Measurements from ENCODE around the gene RETREG2.

Gene RETREG2

DNA sequence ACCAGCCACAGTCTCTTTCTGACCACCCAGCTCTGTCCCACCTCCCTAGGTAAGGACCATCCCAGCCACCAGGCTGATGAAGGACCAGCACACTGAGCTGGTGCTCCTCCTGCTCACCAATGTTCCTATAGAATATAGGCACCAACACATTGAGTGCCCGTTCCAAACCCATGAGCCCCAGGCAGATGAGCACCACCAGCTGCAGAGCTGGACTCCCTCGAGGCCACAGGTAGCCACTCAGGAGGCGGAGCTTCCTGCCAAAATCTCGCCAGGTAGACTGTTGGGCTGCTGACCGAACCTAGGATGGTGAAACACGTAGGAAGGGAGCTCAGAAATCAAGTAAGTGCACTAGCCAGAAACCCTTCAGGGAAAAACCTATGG is 38.5 kb downstream of the RETREG2 start:
- FAIRE-seq, result no peak

DNA sequence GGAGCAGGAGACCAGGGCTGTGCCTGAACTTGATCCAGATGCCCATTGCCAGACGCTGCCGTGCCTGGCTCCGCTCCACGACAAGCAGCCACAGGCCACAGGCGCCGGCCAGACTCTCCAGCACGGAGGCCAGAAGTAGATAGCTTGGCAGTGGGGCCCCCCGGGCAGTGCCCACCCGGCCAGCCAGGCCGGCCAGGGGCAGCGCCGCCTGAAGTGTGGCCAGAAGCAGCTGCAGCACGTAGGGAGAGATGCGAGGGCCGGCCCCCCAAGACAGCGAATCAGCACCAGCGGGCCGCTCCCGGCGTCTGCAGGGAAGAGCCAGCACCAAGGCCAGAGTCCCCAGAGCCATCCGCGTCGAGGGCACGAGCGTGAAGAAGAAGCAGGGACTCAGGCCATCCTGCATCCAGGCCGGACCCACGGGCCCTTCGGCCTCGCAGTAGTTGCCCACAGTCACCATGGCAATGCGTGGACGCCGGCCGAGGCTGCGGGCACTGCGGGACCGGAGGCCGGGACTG is 40.2 kb downstream of the RETREG2 start:
- FAIRE-seq, result no peak

DNA sequence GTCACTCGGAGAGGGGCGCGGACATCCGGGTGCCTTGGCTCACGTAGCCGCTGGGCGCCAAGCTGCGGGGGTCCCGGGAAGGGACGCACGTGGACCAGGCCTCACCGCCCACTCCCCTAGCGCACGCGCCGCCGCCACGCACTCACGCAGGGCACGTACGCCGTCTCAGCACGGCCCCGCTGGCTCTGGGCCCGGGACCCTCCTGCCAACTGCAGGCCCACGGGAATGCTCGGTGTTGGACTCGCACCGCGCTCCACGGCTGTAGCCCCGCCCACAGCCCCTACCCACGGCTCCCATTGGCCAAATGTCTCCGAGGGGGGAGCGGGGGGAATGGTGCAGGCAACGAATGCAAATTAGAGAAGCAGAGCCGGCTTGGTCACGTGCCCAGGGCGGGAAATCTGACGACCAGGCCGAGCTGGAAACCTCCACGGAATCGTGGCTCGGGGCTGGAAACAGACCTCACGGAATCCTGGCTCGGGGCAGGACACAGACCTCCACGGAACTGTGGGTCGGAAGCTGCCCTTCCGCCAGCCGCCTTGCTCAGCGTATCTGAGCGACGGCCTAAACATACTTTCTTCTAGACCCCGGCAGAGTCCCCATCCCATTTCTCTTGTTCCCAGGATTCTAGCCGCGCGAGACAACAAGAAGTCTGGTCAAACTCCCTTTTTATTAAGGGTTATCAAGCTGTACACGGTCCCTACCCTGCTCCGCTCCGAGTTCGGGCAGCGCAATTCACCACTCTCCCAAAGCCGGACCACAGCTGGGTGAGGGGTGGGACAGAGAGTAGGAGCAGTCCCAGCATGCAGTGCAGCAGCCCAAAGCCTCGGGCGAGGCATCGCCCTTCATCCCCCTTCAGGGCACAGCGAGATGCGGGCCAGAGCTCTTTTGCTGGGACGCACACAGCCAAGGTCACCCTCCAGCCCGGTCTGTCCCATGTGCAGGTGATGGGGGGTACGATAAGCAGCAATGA is 40.9 kb downstream of the RETREG2 start, which contains the start of gene ABCB6:
ABCB6 (minus strand) TSS at position 227 of the 970 bp plus-strand sequence. CDS start 285 bp downstream, outside the sequence.
- peak; percentile 74 for FAIRE-seq

DNA sequence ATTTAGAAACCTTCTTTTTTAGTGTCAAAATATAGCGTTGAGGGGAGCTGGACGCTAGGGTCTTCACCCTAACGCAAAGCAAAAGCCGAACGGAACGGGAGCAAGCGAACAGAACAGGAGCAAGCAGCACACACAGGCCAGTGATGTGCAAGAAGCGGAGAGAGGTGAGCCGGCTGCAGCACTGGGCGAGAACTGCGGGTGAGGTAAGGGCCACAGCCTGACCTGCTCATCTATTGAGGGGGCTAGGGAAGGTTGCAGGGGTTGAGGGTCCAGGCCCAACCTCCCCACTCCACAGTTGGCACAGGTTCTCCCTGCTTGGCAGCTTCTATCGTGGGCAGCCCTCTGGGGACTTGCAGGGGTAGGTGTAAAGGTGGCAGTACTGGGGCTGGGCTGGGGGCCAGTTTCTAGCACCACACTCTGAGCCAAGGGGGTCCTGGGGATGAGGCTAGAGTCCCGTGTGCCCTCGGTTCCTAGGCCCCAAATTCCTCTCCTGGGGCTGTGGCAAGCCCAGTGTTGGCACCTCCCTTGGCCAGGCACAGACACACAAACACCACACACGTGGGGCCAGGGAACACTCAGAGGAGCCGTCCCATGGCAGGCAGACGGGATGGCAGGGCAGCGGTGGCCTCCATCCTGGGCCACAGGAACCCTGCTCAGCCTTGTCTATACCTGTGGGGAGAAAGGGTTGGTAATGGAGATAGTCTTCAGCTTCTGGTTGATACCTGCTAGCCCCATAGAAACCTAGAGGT is 41.9 kb downstream of the RETREG2 start:
- no peak for FAIRE-seq

GRCh38 chr2:219220652-219221402 is 42.8 kb downstream of the RETREG2 start:
- no peak for FAIRE-seq

GRCh38 chr2:219221957-219222518 is 44.0 kb downstream of the RETREG2 start:
- FAIRE-seq, result no peak

DNA sequence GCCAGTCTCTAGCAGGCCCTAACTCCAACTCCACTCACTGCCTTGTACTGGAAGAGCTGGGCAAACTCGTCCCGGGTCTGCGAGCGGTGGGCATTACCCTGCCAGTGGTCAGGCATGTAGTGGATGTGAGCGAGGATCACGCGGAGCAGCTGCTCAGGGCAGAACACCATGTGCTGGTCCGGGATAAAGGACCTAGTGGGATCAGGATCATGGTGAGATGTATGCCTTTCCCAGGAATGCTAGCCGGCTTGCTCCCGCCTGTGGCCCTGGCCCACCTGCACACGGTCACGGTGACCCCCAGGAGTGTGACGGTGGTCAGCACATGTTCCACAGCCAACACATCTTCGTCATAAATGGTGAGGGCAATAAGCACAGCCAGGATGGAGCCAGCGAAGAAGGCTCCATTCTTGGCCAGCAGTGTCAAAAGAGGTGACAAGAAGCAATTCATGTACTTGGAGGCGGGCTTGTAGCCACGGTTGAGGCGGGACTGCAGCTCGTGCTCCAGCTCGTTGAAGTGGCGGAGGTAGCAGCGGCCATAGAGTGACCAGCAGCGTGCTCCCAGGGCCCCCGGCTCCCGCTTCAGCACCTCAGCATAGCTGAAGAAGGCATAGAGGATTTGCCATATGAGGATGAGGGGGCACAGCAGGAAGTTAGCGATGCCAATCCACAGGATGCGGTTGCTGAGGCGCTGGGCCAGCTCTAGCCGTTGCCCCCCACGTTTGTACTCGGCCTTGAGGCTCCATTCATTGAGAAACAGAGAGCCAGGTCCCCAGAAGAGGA is 45.9 kb downstream of the RETREG2 start:
- FAIRE-seq, result no peak

- FAIRE-seq, result no peak
Observed at GRCh38 chr2:219225350-219225749, 47.3 kb downstream of the RETREG2 start.

DNA sequence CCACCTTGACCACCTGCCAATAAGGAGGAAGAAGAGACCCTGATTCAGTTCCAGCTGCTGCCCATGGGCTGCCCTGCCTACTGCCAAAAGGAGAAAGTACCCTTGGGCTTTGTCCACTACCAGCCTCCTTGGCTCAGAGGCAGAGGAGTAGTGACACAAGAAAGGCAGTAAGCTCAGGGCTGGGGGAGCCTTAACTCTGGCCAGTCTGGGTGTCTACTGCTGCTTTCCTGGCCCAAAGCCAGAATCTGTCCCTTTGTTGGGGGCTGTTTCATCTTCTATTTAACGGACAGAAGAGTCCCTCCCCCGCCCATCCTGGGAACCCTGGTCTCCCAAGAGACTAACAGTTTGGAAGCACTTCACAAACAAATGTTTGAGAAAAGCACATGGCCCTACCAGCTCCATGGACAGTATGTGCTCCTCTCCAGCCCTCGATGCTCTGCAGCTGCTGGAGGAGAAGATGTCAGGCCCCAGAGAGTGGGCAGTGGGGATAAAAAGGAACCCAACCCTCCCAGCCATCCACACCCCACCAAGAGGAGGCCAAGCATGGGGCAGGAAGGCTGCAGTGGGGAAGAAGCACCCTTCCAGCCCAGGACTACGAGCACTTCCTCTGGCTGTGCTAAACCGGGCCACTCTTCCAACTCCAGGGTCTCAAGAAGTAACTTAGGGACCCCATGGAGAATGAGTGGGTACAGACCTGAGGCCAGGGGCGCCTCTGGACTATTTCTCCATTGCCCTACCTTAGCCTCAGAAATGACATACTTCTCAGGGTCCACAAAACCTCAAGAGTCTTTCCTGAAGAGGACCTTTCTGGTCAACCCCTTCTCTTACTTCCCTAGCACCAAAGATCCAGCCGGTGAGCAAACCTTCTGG is 50.2 kb downstream of the RETREG2 start:
- no peak for FAIRE-seq

DNA sequence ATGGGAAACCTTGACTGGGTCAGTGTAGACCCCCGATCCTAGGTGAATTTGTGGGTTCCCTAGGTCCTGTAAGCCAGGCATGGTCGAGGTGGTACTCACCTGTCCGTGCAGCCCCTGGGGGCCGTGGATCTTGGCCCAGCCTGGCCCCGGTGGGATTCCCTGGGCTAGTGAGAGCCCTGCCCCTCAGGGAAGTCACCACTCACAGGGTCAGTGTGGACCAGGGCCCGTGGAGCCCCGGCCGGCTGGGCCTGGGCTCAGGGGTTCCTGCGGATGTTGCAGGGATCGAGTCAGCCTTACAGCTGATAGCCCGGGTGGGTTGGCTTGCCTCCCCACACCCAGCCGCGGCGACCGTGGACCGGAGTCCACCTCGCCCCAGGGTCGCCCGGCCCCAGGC is 50.8 kb downstream of the RETREG2 start:
- FAIRE-seq, result no peak

DNA sequence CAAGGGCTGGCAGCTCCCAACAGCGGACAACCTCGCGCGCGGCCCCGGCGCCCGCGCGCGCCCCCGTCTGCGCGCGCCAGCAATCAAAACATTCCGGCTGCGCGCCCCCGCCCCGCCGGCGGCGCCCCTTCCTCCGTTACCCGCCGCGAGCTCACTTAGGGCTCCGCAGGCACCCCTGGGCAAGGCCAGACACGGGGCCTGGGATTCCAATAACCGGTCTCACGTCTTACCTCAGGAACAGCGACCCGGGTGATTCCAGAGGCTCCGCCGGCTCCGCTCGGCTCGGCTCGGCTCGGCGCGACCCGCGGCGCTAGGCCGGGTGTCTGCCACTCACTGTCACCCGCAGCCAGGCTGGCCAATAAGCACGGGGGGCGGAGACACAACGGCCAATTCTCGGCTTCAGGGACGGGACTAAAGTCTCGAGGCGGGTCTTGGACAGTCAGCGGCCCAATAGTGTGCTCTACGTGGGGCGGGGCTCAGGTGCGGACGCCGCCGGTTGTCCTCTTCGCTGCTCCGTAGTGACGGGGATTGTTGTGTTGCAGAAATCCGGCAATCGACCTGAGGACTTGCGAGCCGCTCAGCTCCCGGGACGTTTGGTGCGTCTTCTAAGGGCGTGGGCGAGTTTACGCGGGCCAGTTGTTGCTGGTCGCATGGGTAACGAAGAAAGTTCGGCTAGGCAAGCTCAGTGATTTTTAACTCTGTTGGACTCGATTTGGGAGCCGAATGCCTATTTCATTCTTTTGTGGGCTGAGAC is 51.4 kb downstream of the RETREG2 start, which contains the start of the genes ANKZF1 and ATG9A:
ANKZF1 (plus strand) TSS at position 502 of the 754 bp plus-strand sequence. CDS start 452 bp downstream, outside the sequence.
ATG9A (minus strand) TSS at position 332 of the 754 bp plus-strand sequence. CDS start 1,612 bp downstream, outside the sequence.
- peak; percentile 92 for FAIRE-seq

- no peak for FAIRE-seq
Observed at GRCh38 chr2:219230059-219230540, 52.0 kb downstream of the RETREG2 start.

GRCh38 chr2:219234331-219234730 is 56.3 kb downstream of the RETREG2 start:
- no peak for FAIRE-seq
